BE2C (cell line): ENCODE measurements around the gene TNFRSF1B.
A peak's percentile ranks its signal among the peaks of the same experiment; 100 is the strongest.

Experiments
- DNase-seq: peaks from one replicate; pipeline ENCODE4 v3.0.0-alpha.2; 2020
- H3K27me3 ChIP-seq: fragments of 250-450 bp; sonication (Bioruptor Pico); 2 replicates; pipeline ENCODE4 v1.5.1; 2020; ENCODE audit warnings: mild to moderate bottlenecking
- H3K36me3 ChIP-seq: fragments of 250-450 bp; sonication (Bioruptor Pico); 2 replicates; pipeline ENCODE4 v1.5.1; 2020; ENCODE audit warnings: mild to moderate bottlenecking
- H3K4me1 ChIP-seq: fragments of 250-450 bp; sonication (Bioruptor Pico); 2 replicates; pipeline ENCODE4 v1.5.1; 2020
- H3K4me3 ChIP-seq: 2 replicates; pipeline ENCODE4 v1.5.1; 2011; ENCODE audit warnings: low read depth, low read length
- H3K9me3 ChIP-seq: fragments of 250-450 bp; sonication (Bioruptor Pico); 2 replicates; pipeline ENCODE4 v1.5.1; 2020
- TF ChIP-seq, protein P1 (sequence below): IDR thresholded peaks from 2 replicates; pipeline ENCODE4 v1.5.1; 2012; ENCODE audit warnings: mild to moderate bottlenecking, low read depth, low read length

Gene TNFRSF1B

DNA sequence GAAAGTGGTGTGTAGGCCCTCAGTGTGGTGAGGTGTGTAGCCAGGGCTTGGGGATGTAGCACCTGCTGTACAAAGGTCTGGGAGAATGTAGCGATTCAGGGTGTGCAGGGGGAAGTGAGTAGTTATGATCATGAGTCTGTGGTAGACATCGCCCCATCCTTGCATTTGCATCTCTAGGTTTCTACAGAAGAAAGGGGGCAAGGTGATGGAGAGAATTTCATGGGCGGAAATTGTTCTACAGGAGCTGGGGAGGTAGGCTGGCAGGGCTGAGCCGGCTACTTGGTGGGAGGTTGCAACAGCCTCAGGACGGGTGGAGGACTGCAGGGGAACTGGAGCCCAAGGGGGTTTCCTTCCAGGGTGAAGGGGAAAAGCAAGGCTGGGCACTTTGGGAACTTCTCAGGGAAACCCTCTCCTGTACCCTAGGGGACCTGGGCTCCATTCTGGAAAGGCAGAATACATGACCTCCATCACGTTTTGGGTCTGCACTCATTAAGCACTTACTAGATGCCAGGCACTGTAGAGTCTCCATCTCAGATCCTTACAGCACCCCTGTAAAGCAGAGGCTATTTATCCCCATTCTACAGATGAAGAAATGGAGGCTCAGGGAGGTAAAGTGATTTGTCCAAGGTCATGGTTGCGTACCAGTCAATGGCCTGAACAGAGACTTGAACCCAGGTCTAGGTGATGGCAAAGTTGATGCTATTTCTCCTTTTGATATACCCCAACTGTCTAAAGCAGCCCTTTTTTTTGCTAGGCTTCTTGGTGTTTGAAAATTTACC, 14.5 kb upstream of the TNFRSF1B start:
- Histone ChIP-seq H3K27me3 (no peaks in the 10 kb centered on the region), H3K36me3 (no peaks in the 10 kb centered on the region), H3K4me1 (no peaks in the 10 kb centered on the region), H3K9me3 (no peaks in the 10 kb centered on the region), H3K4me3 (no peak overlapping the region)
- TF ChIP-seq, protein P1, sequence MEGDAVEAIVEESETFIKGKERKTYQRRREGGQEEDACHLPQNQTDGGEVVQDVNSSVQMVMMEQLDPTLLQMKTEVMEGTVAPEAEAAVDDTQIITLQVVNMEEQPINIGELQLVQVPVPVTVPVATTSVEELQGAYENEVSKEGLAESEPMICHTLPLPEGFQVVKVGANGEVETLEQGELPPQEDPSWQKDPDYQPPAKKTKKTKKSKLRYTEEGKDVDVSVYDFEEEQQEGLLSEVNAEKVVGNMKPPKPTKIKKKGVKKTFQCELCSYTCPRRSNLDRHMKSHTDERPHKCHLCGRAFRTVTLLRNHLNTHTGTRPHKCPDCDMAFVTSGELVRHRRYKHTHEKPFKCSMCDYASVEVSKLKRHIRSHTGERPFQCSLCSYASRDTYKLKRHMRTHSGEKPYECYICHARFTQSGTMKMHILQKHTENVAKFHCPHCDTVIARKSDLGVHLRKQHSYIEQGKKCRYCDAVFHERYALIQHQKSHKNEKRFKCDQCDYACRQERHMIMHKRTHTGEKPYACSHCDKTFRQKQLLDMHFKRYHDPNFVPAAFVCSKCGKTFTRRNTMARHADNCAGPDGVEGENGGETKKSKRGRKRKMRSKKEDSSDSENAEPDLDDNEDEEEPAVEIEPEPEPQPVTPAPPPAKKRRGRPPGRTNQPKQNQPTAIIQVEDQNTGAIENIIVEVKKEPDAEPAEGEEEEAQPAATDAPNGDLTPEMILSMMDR = no peak
- no peak for DNase-seq

DNA sequence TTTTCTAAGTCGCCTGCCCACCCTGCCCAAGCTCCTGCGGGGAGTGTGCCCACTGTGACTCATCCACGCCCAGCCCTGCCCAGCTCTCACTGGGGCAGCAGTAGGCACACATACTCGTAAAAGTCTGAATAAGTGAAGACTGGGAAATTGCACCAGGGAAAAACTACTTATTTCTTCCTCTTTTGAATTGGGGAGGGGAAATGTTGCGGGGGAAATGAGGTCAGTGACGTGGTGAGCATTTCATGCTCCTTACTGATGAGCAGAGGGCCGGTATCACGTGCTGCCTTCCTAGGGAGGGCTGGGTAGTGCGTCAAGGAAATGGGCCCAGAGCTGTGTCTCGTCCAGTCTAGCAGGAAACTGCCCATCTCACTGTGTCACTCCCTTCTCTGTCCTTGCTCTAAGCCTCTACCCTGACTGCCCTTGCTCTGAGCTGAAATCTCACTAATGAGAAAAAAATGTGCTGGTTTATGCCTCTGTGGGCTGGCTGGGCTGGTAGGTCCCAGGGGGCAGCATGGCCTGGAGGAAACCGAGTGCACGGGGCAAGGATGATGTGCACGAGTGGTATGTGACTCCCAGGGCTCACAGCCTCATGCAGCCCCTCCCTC, 13.5 kb upstream of the TNFRSF1B start:
- no peak overlapping the region for H3K4me3 ChIP-seq
- DNase-seq = peak; percentile 33
- TF ChIP-seq, protein P1 = no peak

DNA sequence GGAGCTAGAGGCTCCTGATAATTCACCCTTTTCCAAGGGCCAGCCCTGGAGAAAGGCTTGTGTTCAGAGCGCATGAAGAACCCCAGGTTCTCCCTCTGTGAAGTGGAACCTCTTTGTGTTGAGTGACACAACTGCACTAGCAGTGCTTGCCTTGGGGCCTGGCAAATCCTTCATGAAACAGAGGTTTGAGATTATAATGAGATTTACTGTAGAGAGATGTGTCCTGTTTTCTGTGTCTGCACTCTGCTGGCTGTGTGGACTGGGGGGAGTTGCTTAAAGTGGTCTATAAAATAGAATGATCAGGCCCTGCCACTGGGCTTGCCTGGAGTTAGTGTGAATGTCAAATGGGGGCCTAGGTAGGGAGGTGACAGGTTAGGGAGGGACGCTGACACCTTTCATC, 11.5 kb upstream of the TNFRSF1B start:
- no peak overlapping the region for H3K4me3 ChIP-seq
- H3K9me3 ChIP-seq = no peaks in the 10 kb centered on the region
- H3K36me3 ChIP-seq = no peaks in the 10 kb centered on the region
- no peak for DNase-seq
- no peaks in the 10 kb centered on the region for H3K27me3 ChIP-seq
- H3K4me1 ChIP-seq = no peaks in the 10 kb centered on the region
- TF ChIP-seq, protein P1 = no peak

More for the DNA sequence above, 13.5 kb upstream of the TNFRSF1B start:
- H3K27me3 ChIP-seq = no peaks in the 10 kb centered on the region
- no peaks in the 10 kb centered on the region for H3K4me1 ChIP-seq
- H3K36me3 ChIP-seq = no peaks in the 10 kb centered on the region
- H3K9me3 ChIP-seq = no peaks in the 10 kb centered on the region

DNA sequence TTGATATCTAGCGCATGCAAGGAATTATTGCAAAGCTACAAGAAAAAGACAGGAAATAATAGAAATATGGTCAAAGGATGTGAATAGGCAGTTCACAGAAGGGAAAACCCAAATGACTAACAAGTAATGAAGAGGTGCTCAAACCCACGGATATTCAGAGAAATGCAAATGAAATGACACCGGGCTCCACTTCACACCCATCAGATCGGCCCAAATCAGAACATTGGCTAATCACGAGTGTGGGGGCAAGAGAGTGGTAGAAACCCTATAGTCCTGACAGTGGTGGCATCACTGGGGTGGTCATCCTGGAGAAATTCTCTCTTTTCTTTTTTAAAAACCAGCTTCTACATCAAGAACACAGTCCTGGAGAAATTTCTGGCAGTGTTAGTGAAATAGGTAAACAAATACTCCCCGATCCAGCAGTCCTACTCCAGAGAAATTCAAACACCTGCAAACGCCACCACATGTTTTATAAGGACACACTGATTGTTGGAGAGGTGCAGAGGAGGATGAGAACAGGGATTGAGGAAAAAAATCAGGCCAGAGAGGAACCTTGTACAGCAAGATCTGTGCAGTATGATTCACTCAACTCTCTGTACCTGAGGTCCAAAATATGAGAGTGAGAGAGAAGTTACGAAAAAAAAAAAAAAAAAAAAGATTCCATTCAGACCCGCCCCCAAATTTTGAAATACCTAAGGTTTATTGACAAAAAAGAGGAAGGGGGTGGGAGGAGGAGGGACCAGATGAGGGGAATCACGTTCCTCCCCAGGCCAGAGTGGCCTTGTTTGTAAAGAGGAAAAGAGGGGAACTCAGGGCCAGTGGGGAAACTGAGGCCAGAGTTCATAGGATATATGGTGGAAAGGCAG, 9.2 kb upstream of the TNFRSF1B start:
- H3K4me1 ChIP-seq = 0 out of 2 replicates have a peak, but pooled peaks cover 3% of the 10 kb centered on the region

DNA sequence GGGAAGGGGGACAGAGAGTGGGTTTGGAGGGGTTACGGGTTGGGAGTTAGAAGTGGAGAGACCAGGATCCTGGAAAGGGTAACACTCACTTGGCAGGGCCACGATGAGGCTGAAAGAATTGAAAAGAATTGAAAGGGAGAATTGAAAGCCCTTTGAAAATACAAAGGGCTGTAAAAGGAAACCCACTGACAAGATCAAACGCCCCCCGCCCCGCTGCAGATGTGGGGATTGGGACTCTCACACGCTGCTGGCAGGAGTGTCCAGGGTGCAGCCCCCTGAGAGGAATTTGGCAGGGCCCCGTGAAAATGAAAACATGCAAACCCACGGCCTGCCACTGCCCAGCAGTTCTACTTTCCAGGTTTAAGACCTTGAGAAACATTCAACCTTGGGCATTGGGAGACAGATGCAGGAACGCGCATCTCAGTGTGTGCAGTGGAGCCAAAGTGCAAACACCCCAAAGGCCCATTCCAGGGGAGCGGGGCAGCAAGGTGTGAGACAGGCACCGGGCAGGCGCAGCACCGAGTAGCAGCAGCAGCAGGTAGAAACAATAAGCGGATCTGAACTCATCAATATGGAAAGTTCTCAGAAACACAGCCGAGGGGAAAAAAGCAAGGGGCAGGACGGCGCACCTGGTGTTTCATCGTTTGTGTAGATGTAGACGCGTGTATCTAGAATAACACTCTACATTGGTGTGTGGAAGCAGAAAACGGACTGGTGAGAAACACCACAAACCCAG, 8.3 kb upstream of the TNFRSF1B start:
- 0 out of 2 replicates have a peak, but pooled peaks cover 3% of the 10 kb centered on the region for H3K4me1 ChIP-seq
- no peaks in the 10 kb centered on the region for H3K27me3 ChIP-seq
- DNase-seq = no peak
- no peaks in the 10 kb centered on the region for H3K36me3 ChIP-seq
- TF ChIP-seq, protein P1 = no peak
- no peaks in the 10 kb centered on the region for H3K9me3 ChIP-seq
- H3K4me3 ChIP-seq = no peak overlapping the region

More for the DNA sequence above, 9.2 kb upstream of the TNFRSF1B start:
- Histone ChIP-seq H3K4me3 (no peak overlapping the region), H3K36me3 (no peaks in the 10 kb centered on the region), H3K9me3 (no peaks in the 10 kb centered on the region), H3K27me3 (no peaks in the 10 kb centered on the region)
- TF ChIP-seq, protein P1 = no peak
- no peak for DNase-seq
